WERI-Rb-1 (cell line): Measurements from ENCODE around the gene SH3PXD2A.
A peak's percentile ranks its signal among the peaks of the same experiment; 100 is the strongest.

Experiments used
- DNase-seq: peaks from one replicate; pipeline ENCODE4 v3.0.0-alpha.2; 2020
- H3K27ac ChIP-seq: fragments of 250-450 bp; sonication (Bioruptor Pico); 2 replicates; pipeline ENCODE4 v1.5.1; 2020; ENCODE audit warnings: mild to moderate bottlenecking, moderate library complexity
- H3K27me3 ChIP-seq: fragments of 250-450 bp; sonication (Bioruptor Pico); 2 replicates; pipeline ENCODE4 v1.5.1; 2021; ENCODE audit warnings: mild to moderate bottlenecking, low read depth, moderate library complexity; ENCODE audit not compliant: insufficient read depth, severe bottlenecking
- H3K36me3 ChIP-seq: fragments of 250-450 bp; sonication (Bioruptor Pico); 2 replicates; pipeline ENCODE4 v1.5.1; 2020; ENCODE audit warnings: mild to moderate bottlenecking, moderate library complexity
- H3K4me3 ChIP-seq: 2 replicates; pipeline ENCODE4 v1.5.1; 2011; ENCODE audit warnings: low read depth, mild to moderate bottlenecking, control low read depth, low read length
- H3K9me3 ChIP-seq: fragments of 250-450 bp; sonication (Bioruptor Pico); 2 replicates; pipeline ENCODE4 v1.5.1; 2021; ENCODE audit warnings: mild to moderate bottlenecking, moderate library complexity; ENCODE audit not compliant: severe bottlenecking
- TF ChIP-seq, protein P1 (sequence below): IDR thresholded peaks from 2 replicates; pipeline ENCODE4 v1.5.1; 2011; ENCODE audit warnings: low read depth, mild to moderate bottlenecking, control low read depth, inconsistent platforms, low read length

SH3PXD2A gene

DNA sequence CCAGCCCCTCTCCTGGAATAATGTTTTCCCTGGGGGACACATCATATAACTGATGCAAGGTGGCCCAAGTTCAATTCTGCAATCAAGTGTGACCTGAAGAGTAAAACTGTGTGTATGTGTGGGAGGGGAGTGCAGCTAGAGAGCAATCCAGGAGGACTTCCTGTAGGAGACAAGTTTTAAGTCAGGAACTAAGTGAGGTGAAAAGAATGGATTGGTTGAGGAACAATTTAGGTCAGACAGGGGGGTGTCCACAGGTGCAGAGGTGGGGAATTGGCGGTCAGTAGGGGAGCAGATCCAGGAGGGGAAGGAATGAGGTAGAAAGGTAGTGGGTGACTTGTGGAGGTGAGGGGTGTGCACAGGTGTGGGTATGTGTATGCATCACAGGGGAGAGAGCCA is 279.3 kb downstream of the SH3PXD2A start:
- Histone ChIP-seq H3K4me3 (no peak overlapping the region), H3K36me3 (peaks cover 22% of the 10 kb centered on the region), H3K9me3 (no peaks in the 10 kb centered on the region), H3K27me3 (no peaks in the 10 kb centered on the region), H3K27ac (no peak overlapping the region)
- TF ChIP-seq, protein P1, sequence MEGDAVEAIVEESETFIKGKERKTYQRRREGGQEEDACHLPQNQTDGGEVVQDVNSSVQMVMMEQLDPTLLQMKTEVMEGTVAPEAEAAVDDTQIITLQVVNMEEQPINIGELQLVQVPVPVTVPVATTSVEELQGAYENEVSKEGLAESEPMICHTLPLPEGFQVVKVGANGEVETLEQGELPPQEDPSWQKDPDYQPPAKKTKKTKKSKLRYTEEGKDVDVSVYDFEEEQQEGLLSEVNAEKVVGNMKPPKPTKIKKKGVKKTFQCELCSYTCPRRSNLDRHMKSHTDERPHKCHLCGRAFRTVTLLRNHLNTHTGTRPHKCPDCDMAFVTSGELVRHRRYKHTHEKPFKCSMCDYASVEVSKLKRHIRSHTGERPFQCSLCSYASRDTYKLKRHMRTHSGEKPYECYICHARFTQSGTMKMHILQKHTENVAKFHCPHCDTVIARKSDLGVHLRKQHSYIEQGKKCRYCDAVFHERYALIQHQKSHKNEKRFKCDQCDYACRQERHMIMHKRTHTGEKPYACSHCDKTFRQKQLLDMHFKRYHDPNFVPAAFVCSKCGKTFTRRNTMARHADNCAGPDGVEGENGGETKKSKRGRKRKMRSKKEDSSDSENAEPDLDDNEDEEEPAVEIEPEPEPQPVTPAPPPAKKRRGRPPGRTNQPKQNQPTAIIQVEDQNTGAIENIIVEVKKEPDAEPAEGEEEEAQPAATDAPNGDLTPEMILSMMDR = no peak
- DNase-seq = no peak

DNA sequence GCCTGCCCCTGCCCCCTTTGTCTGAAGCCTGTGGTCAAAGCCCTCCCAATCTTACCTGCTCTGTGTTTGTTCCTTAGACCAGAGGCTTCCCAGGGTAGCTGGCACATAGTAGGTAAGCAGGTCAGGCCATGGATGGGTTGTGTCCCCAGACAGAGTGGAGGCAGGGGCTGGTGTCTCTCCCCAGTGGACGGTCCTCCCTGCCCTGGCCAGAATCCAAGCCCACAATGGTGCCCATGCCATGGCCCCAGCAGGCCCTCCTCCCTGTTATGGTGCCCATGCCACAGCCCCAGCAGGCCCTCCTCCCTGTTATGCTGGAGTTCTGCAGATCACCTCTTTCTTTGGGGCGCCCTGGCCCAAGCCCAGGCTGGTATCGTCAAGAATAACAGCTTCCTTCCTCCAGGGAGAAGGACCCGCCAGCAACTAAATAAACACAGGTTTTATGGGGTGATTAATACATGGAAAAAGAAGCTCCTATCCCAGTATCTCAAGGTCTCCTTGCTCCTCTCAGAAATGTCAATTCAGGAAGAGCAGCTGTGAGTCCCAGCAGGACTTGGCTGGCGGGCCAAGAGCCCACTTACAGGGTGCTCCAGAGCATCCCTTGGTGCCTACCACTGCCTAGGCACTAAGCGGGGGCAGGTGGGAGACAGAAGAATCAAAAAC is 279.8 kb downstream of the SH3PXD2A start:
- DNase-seq = no peak
- no peak overlapping the region for H3K27ac ChIP-seq
- H3K27me3 ChIP-seq = no peaks in the 10 kb centered on the region
- H3K9me3 ChIP-seq = no peaks in the 10 kb centered on the region
- peaks cover 22% of the 10 kb centered on the region for H3K36me3 ChIP-seq
- TF ChIP-seq, protein P1 = no peak
- no peak overlapping the region for H3K4me3 ChIP-seq

DNA sequence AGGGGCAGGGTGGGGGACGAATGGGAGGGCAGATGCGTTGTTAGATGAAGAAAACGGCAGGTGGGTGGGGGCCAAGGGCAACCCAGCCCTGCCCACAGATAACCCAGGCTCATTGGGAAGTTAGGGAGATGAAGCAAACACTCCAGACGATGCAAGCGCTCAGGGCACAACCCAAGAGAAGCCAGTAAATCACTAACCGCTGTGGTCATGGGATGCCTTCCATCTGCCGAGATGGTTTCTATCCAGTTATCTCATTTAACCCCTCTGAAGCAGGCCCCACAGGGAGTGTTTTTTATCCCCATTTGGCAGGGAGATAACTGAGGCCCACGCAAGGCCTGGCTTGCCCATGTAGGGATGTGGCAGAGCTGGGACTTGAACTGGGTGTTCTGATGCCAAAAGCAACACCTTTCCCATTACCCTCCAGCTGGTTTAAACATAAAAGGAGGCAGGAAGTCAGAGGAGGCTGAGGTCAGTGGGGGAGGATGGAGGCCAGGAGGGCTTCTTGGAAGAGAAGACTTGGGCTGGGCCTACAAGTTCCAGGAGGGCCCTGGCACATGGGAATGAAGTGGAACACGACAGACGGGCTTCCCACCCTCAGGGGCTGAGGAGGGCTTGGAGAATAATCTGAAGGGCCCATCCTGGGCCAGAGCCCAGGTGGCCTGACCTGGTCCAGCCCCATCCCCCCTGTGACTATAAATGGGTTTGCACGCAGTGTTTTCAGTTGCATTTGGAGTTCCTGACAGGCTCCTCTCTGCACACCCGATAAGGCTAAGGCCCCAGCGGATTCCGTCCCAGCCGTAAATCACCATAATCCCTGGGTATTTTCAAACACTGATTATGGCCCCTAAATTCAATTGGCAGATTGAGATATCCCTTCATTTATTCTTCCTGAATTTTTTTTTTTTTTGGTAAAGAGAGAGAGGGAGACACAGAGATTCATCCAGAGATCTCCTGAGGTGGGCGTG is 281.0 kb downstream of the SH3PXD2A start:
- no peaks in the 10 kb centered on the region for H3K9me3 ChIP-seq

DNA sequence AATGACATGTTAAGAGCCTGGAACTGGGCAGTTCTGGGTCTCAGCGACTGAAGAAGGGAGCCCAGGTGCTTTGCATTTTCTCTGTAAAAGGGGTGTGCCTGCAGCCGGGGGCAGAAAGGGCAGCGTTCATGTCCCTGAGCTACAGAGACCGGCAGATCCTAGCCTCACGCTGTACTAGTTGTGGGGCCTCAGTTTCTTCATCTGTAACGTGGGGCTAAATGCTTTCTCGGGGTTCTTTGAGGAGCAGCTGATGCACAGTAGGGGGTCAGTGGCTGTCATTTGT is 282.2 kb downstream of the SH3PXD2A start:
- DNase-seq = no peak
- no peak overlapping the region for H3K27ac ChIP-seq
- no peaks in the 10 kb centered on the region for H3K9me3 ChIP-seq
- H3K4me3 ChIP-seq = no peak overlapping the region
- TF ChIP-seq, protein P1 = no peak
- H3K27me3 ChIP-seq = no peaks in the 10 kb centered on the region
- peaks cover 22% of the 10 kb centered on the region for H3K36me3 ChIP-seq

More for the DNA sequence above, 281.0 kb downstream of the SH3PXD2A start:
- Histone ChIP-seq H3K27me3 (no peaks in the 10 kb centered on the region), H3K36me3 (peaks cover 22% of the 10 kb centered on the region), H3K27ac (no peak overlapping the region; the same call in 1 of the 2 replicates), H3K4me3 (no peak overlapping the region)
- DNase-seq = peak; percentile 52
- TF ChIP-seq, protein P1 = no peak

DNA sequence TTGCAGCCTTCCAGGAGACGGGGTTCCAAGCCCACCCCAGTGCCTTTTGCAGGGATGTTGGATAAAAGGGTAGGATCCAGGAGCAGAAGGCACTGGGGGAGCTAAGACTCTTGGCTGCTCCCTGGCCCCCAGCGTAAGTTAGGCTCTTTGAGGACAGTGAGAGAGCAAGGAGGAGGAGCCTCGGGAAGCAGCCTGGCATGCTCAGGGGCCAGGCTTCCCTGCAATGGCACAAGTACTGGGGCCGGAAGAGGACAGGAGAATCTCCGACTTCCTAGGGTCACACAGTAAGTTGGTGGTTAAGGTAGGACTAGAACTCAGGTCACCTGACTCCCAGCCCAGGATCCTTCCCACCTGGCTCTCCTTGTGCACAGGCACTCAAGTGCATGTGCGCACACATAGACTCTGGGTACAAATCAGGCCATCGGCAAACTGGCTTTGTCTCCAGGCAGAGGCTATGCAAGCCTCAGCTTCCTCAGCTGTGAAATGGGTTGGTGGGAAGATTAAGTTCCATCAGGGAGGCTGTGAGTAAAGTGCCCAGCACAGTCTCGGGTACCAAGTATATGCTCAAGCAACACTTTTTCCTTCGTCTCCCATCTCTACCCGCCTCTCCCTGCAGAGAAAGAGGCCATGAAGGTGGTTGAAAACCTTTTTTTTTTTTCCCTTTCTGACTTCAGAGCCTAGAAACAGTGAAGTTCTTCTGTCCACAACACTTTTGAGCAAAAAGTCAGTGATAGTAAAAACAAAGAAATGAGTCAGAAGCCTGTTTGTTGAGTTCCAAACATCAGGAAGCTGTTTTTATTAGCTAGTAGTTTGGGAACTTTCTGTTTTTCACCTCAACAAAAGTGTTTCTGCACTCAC is 282.8 kb downstream of the SH3PXD2A start:
- Histone ChIP-seq H3K27me3 (no peaks in the 10 kb centered on the region), H3K36me3 (peaks cover 24% of the 10 kb centered on the region), H3K9me3 (no peaks in the 10 kb centered on the region), H3K27ac (no peak overlapping the region), H3K4me3 (no peak overlapping the region)
- TF ChIP-seq, protein P1 = no peak
- DNase-seq = no peak
